K562 (cell line): ENCODE data around the gene ANKRD33. TPM values are rescaled to one million over a fixed set of nuclear protein-coding genes. Genes with fewer than 3 reads are reported as not detected.

Experiments used
- BHLHE40 ChIP-seq: IDR thresholded peaks from 2 replicates; pipeline ENCODE4 v1.6.1; 2011; ENCODE audit warnings: low read length, improper control_type of control experiment
- BMI1 ChIP-seq: fragments of 150-350 bp; IDR thresholded peaks from 2 replicates; pipeline ENCODE4 v1.6.1; 2014; ENCODE audit warnings: low read length
- BRD9 ChIP-seq: fragments of 450-650 bp; IDR thresholded peaks from 2 replicates; pipeline ENCODE4 v1.6.1; 2018; ENCODE audit warnings: low read depth; ENCODE audit not compliant: partially characterized antibody
- BRF1 ChIP-seq: IDR thresholded peaks from 3 replicates; pipeline ENCODE4 v1.6.1; 2011; ENCODE audit warnings: borderline replicate concordance, mild to moderate bottlenecking; ENCODE audit not compliant: insufficient read length; ENCODE audit errors: extremely low read depth
- EWSR1 ChIP-seq: fragments of 450-650 bp; IDR thresholded peaks from 2 replicates; pipeline ENCODE4 v1.6.1; 2018; ENCODE audit warnings: borderline replicate concordance, mild to moderate bottlenecking, low read depth, moderate library complexity; ENCODE audit not compliant: partially characterized antibody
- PHB2 ChIP-seq: fragments of 450-650 bp; IDR thresholded peaks from 2 replicates; pipeline ENCODE4 v1.6.1; 2017; ENCODE audit warnings: low read depth
- PHF21A ChIP-seq: fragments of 450-650 bp; IDR thresholded peaks from 2 replicates; pipeline ENCODE4 v1.6.1; 2017; ENCODE audit warnings: low read depth, borderline replicate concordance
- RB1 ChIP-seq: fragments of 450-650 bp; IDR thresholded peaks from 2 replicates; pipeline ENCODE4 v1.6.1; 2017; ENCODE audit warnings: low read depth, mild to moderate bottlenecking
- ZNF282 ChIP-seq: sonication (generic); formaldehyde crosslinking; IDR thresholded peaks from 2 replicates; pipeline ENCODE4 v1.8.1; 2023; ENCODE audit warnings: missing genetic modification reagents
- ZNF717 ChIP-seq: fragments of 250-450 bp; sonication (Bioruptor Pico); IDR thresholded peaks from 2 replicates; pipeline ENCODE4 v1.5.0; 2021
- polyA plus RNA-seq, 8 experiments: library from polyadenylated mRNA; depleted of rRNA in 4 of 8; stranded (reverse) in 5 of 8; unstranded in 3 of 8; fragments of >200 nt; fragmentation: Nextera tagmentation in 2 of 8; fragmentation: Illumina TruSeq in 1 of 8; extraction: Ambion mirVana in 2 of 8; extraction: Trizol in 1 of 8; gene quantifications; 2 replicates each; pipeline versions ENCODE4 v1.2.1 to v1.2.3, GENCODE V29; 2011 to 2014; ENCODE audit warnings: inconsistent platforms in 1 of 8, missing spikeins in 1 of 8
- total RNA-seq, 7 experiments: library from RNA; depleted of rRNA in 6 of 7; stranded (reverse); fragments of >200 nt in 6 of 7; fragmentation: Illumina TruSeq in 2 of 7; extraction: Trizol in 2 of 7; gene quantifications; 2 replicates each; pipeline versions ENCODE4 v1.2.1 to v1.2.3, GENCODE V29; 2011 to 2021; ENCODE audit warnings: low replicate concordance in 1 of 7
- TF ChIP-seq, protein P1 (sequence below), 2 experiments: fragments of 450-650 bp in 1 of 2; sonication (generic) in 1 of 2; formaldehyde crosslinking in 1 of 2; IDR thresholded peaks; 2 replicates each; pipeline versions ENCODE4 v1.7.1 to v1.9.0; 2016 to 2022; ENCODE audit warnings: inconsistent platforms in 1 of 2, mild to moderate bottlenecking in 1 of 2, missing genetic modification reagents in 1 of 2

The ANKRD33 gene
- total and polyA plus RNA-seq, 9 of the 15 experiments (the other 6 are each of a cell fraction or from before 2014, with no cell fraction given) = 0.04 to 0.11 (median 0.07) TPM; not detected in 4

DNA sequence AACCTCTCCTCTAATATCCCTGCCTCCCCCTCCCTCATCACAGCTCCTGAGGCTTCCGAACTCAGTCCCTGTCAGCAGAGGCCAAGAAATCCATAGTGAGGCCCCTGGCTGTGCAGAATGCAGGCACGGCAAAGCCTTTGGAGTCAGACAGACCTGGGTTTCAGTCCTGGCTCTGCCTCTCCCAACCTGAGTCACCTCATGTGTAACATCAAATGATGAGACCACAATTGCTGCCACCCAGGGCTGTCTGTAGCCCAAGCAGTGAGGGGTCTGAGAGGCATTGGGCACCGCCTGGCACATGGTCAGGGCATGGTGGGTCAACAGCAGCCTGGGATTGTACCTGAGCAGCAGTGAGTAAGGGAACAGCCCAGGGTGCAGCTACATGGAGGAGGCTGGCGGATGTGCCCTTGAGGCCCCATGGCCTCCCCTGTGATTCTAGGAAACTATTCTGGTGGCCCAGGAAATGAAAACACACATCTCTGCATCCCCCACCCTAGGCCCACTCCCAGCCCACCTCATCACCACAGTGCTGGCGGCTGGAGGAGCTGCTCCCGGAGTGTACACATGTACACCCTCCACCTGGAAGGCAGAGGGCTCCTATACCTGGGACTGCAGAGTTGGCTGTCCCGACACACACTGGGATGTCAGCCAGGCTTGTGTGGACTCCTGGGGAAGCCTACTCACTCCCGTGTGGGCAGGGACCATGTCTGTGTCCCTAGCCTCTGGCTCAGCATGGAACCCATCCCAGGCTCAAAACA, 7.7 kb downstream of the ANKRD33 start (continued):
- TF ChIP-seq PHB2 (no peak), BHLHE40 (no peak), BRF1 (no peak), PHF21A (no peak), BMI1 (no peak), EWSR1 (no peak), BRD9 (no peak), RB1 (no peak), ZNF282 (CRISPR knock-in tag) (no peak), ZNF717 (CRISPR knock-in tag) (no peak)
- TF ChIP-seq, protein P1, sequence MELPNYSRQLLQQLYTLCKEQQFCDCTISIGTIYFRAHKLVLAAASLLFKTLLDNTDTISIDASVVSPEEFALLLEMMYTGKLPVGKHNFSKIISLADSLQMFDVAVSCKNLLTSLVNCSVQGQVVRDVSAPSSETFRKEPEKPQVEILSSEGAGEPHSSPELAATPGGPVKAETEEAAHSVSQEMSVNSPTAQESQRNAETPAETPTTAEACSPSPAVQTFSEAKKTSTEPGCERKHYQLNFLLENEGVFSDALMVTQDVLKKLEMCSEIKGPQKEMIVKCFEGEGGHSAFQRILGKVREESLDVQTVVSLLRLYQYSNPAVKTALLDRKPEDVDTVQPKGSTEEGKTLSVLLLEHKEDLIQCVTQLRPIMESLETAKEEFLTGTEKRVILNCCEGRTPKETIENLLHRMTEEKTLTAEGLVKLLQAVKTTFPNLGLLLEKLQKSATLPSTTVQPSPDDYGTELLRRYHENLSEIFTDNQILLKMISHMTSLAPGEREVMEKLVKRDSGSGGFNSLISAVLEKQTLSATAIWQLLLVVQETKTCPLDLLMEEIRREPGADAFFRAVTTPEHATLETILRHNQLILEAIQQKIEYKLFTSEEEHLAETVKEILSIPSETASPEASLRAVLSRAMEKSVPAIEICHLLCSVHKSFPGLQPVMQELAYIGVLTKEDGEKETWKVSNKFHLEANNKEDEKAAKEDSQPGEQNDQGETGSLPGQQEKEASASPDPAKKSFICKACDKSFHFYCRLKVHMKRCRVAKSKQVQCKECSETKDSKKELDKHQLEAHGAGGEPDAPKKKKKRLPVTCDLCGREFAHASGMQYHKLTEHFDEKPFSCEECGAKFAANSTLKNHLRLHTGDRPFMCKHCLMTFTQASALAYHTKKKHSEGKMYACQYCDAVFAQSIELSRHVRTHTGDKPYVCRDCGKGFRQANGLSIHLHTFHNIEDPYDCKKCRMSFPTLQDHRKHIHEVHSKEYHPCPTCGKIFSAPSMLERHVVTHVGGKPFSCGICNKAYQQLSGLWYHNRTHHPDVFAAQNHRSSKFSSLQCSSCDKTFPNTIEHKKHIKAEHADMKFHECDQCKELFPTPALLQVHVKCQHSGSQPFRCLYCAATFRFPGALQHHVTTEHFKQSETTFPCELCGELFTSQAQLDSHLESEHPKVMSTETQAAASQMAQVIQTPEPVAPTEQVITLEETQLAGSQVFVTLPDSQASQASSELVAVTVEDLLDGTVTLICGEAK (IDR thresholded peaks at IDR 0.05) = no peak
- TF ChIP-seq, protein P1 (CRISPR knock-in tag; IDR thresholded peaks at IDR 0.05) = no peak
